Omental fat pad (tissue), 4 donors: ENCODE results near the gene SOX6. TPM values are rescaled to one million over a fixed set of nuclear protein-coding genes. Genes with fewer than 3 reads are reported as not detected.
"Not testable (repeated sequence)": the region's sequence is repeated elsewhere in the genome, so short reads cannot be mapped to it uniquely, and the experiment has no call there.

Experiments used
- ATAC-seq: fragments of 150-250 bp; one replicate; pipeline ENCODE4 v1.9.1; 2016; ENCODE audit warnings: mild to moderate bottlenecking, moderate library complexity; ENCODE audit not compliant: low FRiP score
- DNase-seq: peaks from one replicate; pipeline ENCODE4 v3.0.0-alpha.2; 2019; ENCODE audit warnings: low spot score
- CTCF ChIP-seq, 3 donors: fragments of 450-650 bp; IDR thresholded peaks; one replicate each; pipeline ENCODE4 v1.5.1; 2016 to 2017; ENCODE audit warnings: antibody characterized with exemption in 3 of 3, mild to moderate bottlenecking in 3 of 3, moderate library complexity in 2 of 3
- total RNA-seq, 4 donors: library from RNA; depleted of rRNA; stranded (reverse); fragments of >200 nt; gene quantifications; one replicate each; pipeline ENCODE4 v1.1.0, GENCODE V29; 2016

SOX6 gene
- total RNA-seq, 4 donors from 2014 or later: 2.0 to 41.0 (median 8.9) TPM

GRCh38 chr11:16151138-16151537 lies 205.2 kb downstream of the SOX6 start:
- ATAC-seq (no peak), DNase-seq (no peak)
- TF ChIP-seq CTCF (IDR thresholded peaks at IDR 0.05): no peak

- DNase-seq: no peak
- no peak for ATAC-seq
- TF ChIP-seq CTCF (IDR thresholded peaks at IDR 0.05): no peak
These were observed 206.9 kb downstream of the SOX6 start for GRCh38 chr11:16149476-16149875.

GRCh38 chr11:16148301-16148931 lies 207.9 kb downstream of the SOX6 start:
- ATAC-seq: peak; percentile 23
- TF ChIP-seq CTCF (IDR thresholded peaks at IDR 0.05): no peak
- DNase-seq: no peak

- DNase-seq, ATAC-seq: not testable (repeated sequence)
These were observed 209.4 kb downstream of the SOX6 start for GRCh38 chr11:16146980-16147379.

GRCh38 chr11:16141614-16142013 lies 214.7 kb downstream of the SOX6 start:
- not testable (repeated sequence) for ATAC-seq, DNase-seq

- not testable (repeated sequence) for ATAC-seq, DNase-seq
These were observed 215.2 kb downstream of the SOX6 start for GRCh38 chr11:16141162-16141561.

GRCh38 chr11:16136792-16137390 lies 219.5 kb downstream of the SOX6 start:
- TF ChIP-seq CTCF (IDR thresholded peaks at IDR 0.05): no peak
- DNase-seq (no peak), ATAC-seq (no peak)

GRCh38 chr11:16133867-16134266 lies 222.5 kb downstream of the SOX6 start:
- ATAC-seq: no peak
- TF ChIP-seq CTCF (IDR thresholded peaks at IDR 0.05): no peak
- no peak for DNase-seq
